H1 (cell line): Measurements from ENCODE around the gene ENO4. TPM values are rescaled to one million over a fixed set of nuclear protein-coding genes. Genes with fewer than 3 reads are reported as not detected.

ENCODE experiments used
- CTCF ChIA-PET: fragments of 300-600 bp; sonication (Branson Sonifier 250); formaldehyde crosslinking; loops from one replicate; lab custom pipeline; 2021; ENCODE audit not compliant: partially characterized antibody; lab: Charles Lee
- POLR2A ChIA-PET: fragments of 300-600 bp; sonication (Branson Sonifier 250); formaldehyde crosslinking; loops from one replicate; lab custom pipeline; 2021; ENCODE audit warnings: inconsistent platforms; ENCODE audit not compliant: partially characterized antibody; lab: Charles Lee
- DNase-seq, 2 experiments: peaks; one replicate each; pipeline versions ENCODE4 v3.0.0 to v3.0.0-alpha.2; 2010 to 2022; ENCODE audit warnings: low spot score in 2 of 2, low read depth in 1 of 2, mixed read lengths in 1 of 2
- FAIRE-seq: peaks from 2 replicates; lab custom pipeline; 2011; peaks lifted over from hg19 to GRCh38; lab: Jason Lieb, UNC
- H2AFZ ChIP-seq: 2 replicates; pipeline ENCODE4 v1.8.1; 2012; ENCODE audit warnings: low read length, inconsistent platforms
- H2AK5ac ChIP-seq: 2 replicates; pipeline ENCODE4 v1.6.1; 2013; ENCODE audit warnings: low read depth, low read length
- H2BK120ac ChIP-seq: replicated peaks from 2 replicates; pipeline ENCODE3; 2013; ENCODE audit warnings: low read depth, low read length, inconsistent platforms
- H2BK12ac ChIP-seq: 2 replicates; pipeline ENCODE4 v1.6.1; 2013; ENCODE audit warnings: low read depth, low read length
- H2BK15ac ChIP-seq: 2 replicates; pipeline ENCODE4 v1.6.1; 2013; ENCODE audit warnings: low read length
- H2BK20ac ChIP-seq: 2 replicates; pipeline ENCODE4 v1.6.1; 2013; ENCODE audit warnings: low read length
- H2BK5ac ChIP-seq: 2 replicates; pipeline ENCODE4 v1.6.1; 2013; ENCODE audit warnings: low read depth, low read length
- H3K14ac ChIP-seq: 2 replicates; pipeline ENCODE4 v1.6.1; 2013; ENCODE audit warnings: inconsistent platforms; ENCODE audit not compliant: insufficient read length
- H3K18ac ChIP-seq: 2 replicates; pipeline ENCODE4 v1.6.1; 2013; ENCODE audit warnings: low read length; ENCODE audit errors: extremely low read depth
- H3K23ac ChIP-seq: 2 replicates; pipeline ENCODE4 v1.6.1; 2013; ENCODE audit warnings: inconsistent platforms; ENCODE audit not compliant: insufficient read length
- H3K23me2 ChIP-seq: 2 replicates; pipeline ENCODE4 v1.6.1; 2013; ENCODE audit warnings: low read depth, low read length
- H3K27ac ChIP-seq: 2 replicates; pipeline ENCODE4 v1.6.1; 2011; ENCODE audit warnings: low read depth, low read length, inconsistent platforms
- H3K27me3 ChIP-seq, 4 experiments: replicated peaks in 1 of 4; 1 replicate in 1 of 4; 2 replicates in 3 of 4; pipeline versions ENCODE4 v1.6.1 to v1.8.1; 2011 to 2013; ENCODE audit warnings: low read length in 3 of 4, mild to moderate bottlenecking in 3 of 4, inconsistent platforms in 2 of 4, mixed read lengths in 2 of 4, moderate library complexity in 1 of 4; ENCODE audit not compliant: control insufficient read depth in 3 of 4, insufficient read depth in 3 of 4; ENCODE audit errors: extremely low read depth in 1 of 4
- H3K36me3 ChIP-seq, 4 experiments: 2 replicates each; pipeline versions ENCODE4 v1.6.1 to v1.8.1; 2011 to 2013; ENCODE audit warnings: mild to moderate bottlenecking in 4 of 4, low read length in 3 of 4, moderate library complexity in 2 of 4, control low read depth in 1 of 4, inconsistent platforms in 1 of 4; ENCODE audit not compliant: insufficient read depth in 4 of 4, control insufficient read depth in 2 of 4
- H3K4ac ChIP-seq: replicated peaks from 2 replicates; pipeline ENCODE3; 2013; ENCODE audit warnings: low read length, low read depth, mixed read lengths, inconsistent platforms; ENCODE audit not compliant: insufficient read length
- H3K4me1 ChIP-seq, 4 experiments: replicated peaks in 1 of 4; 1 replicate in 1 of 4; 2 replicates in 3 of 4; pipeline versions ENCODE4 v1.6.1 to v1.8.1; 2011 to 2013; ENCODE audit warnings: low read length in 3 of 4, inconsistent platforms in 2 of 4, mixed read lengths in 1 of 4; ENCODE audit not compliant: insufficient read depth in 4 of 4, control insufficient read depth in 3 of 4
- H3K4me2 ChIP-seq, 2 experiments: 2 replicates each; pipeline versions ENCODE4 v1.6.1 to v1.8.1; 2011 to 2013; ENCODE audit warnings: low read depth in 2 of 2, low read length in 2 of 2, control low read depth in 1 of 2, inconsistent platforms in 1 of 2, mild to moderate bottlenecking in 1 of 2; ENCODE audit not compliant: insufficient read depth in 1 of 2
- H3K4me3 ChIP-seq, 4 experiments: fragments of 200-600, 300-600 bp in 1 of 4; sonication (generic), shearing (Covaris generic), sonication (Bioruptor Twin) in 1 of 4; 2 replicates each; pipeline versions ENCODE4 v1.5.1 to v1.8.1; 2011 to 2016; ENCODE audit warnings: low read length in 4 of 4, low read depth in 3 of 4, control low read depth in 2 of 4, inconsistent platforms in 2 of 4, mild to moderate bottlenecking in 2 of 4, mixed read lengths in 1 of 4, moderate library complexity in 1 of 4; ENCODE audit not compliant: insufficient read depth in 2 of 4; ENCODE audit errors: extremely low read depth in 1 of 4
- H3K56ac ChIP-seq: replicated peaks from 2 replicates; pipeline ENCODE3; 2013; ENCODE audit warnings: low read depth, mild to moderate bottlenecking, mixed read lengths, low read length, inconsistent platforms; ENCODE audit not compliant: insufficient read length
- H3K79me1 ChIP-seq: 2 replicates; pipeline ENCODE4 v1.6.1; 2013; ENCODE audit warnings: low read depth, low read length, control low read depth
- H3K79me2 ChIP-seq, 2 experiments: 2 replicates each; pipeline versions ENCODE4 v1.6.1 to v1.8.1; 2012 to 2013; ENCODE audit warnings: low read length in 2 of 2, mild to moderate bottlenecking in 2 of 2, inconsistent platforms in 1 of 2; ENCODE audit not compliant: insufficient read depth in 2 of 2, control insufficient read depth in 1 of 2
- H3K9ac ChIP-seq, 4 experiments: replicated peaks in 1 of 4; 1 replicate in 1 of 4; 2 replicates in 3 of 4; pipeline versions ENCODE4 v1.6.1 to v1.8.1; 2011 to 2013; ENCODE audit warnings: low read depth in 3 of 4, low read length in 3 of 4, control low read depth in 2 of 4, mild to moderate bottlenecking in 2 of 4, moderate library complexity in 2 of 4, inconsistent platforms in 1 of 4; ENCODE audit errors: extremely low read depth in 1 of 4
- H3K9me3 ChIP-seq, 2 experiments: 2 replicates each; pipeline versions ENCODE4 v1.6.1 to v1.8.1; 2012 to 2013; ENCODE audit warnings: mild to moderate bottlenecking in 2 of 2, moderate library complexity in 2 of 2, control low read depth in 1 of 2, inconsistent platforms in 1 of 2, low read depth in 1 of 2, low read length in 1 of 2, mixed read lengths in 1 of 2; ENCODE audit not compliant: insufficient read depth in 2 of 2
- H4K20me1 ChIP-seq, 2 experiments: replicated peaks in 1 of 2; 2 replicates each; pipeline versions ENCODE3 to v1.8.1; 2011 to 2013; ENCODE audit warnings: inconsistent platforms in 2 of 2, low read length in 2 of 2, mild to moderate bottlenecking in 1 of 2; ENCODE audit not compliant: insufficient read depth in 2 of 2, control insufficient read depth in 1 of 2
- H4K5ac ChIP-seq: 2 replicates; pipeline ENCODE4 v1.6.1; 2013; ENCODE audit warnings: low read length, low read depth, mixed read lengths, inconsistent platforms; ENCODE audit not compliant: insufficient read length
- H4K8ac ChIP-seq: 2 replicates; pipeline ENCODE4 v1.8.0; 2013; ENCODE audit warnings: mild to moderate bottlenecking, moderate library complexity, low read length, inconsistent platforms; ENCODE audit not compliant: insufficient read depth; ENCODE audit errors: extremely low read depth
- H4K91ac ChIP-seq: replicated peaks from 2 replicates; pipeline ENCODE3; 2013; ENCODE audit warnings: low read length, mixed read lengths, inconsistent platforms; ENCODE audit not compliant: insufficient read length
- BCL11A ChIP-seq, 2 experiments: IDR thresholded peaks; one replicate each; pipeline ENCODE4 v1.6.1; 2011; ENCODE audit warnings: low read depth in 2 of 2, low read length in 2 of 2, mild to moderate bottlenecking in 2 of 2
- BRCA1 ChIP-seq: IDR thresholded peaks from 2 replicates; pipeline ENCODE4 v1.6.1; 2012; ENCODE audit warnings: low read depth, low read length, improper control_type of control experiment
- CEBPB ChIP-seq: IDR thresholded peaks from 2 replicates; pipeline ENCODE4 v1.6.1; 2012; ENCODE audit warnings: low read depth, low read length
- CHD1 ChIP-seq: IDR thresholded peaks from 2 replicates; pipeline ENCODE4 v1.6.1; 2012; ENCODE audit warnings: low read depth, low read length, improper control_type of control experiment
- FOSL1 ChIP-seq: IDR thresholded peaks from 2 replicates; pipeline ENCODE4 v1.6.1; 2011; ENCODE audit warnings: mild to moderate bottlenecking, low read depth, low read length, moderate library complexity; ENCODE audit not compliant: insufficient read depth
- JUND ChIP-seq: IDR thresholded peaks from 2 replicates; pipeline ENCODE4 v1.6.1; 2011; ENCODE audit warnings: mild to moderate bottlenecking, improper control_type of control experiment, low read length
- NANOG ChIP-seq: IDR thresholded peaks from 2 replicates; pipeline ENCODE4 v1.6.1; 2011; ENCODE audit warnings: low read length, low read depth, mild to moderate bottlenecking, inconsistent platforms; ENCODE audit not compliant: insufficient read depth, poor library complexity, severe bottlenecking
- NRF1 ChIP-seq: IDR thresholded peaks from 2 replicates; pipeline ENCODE4 v1.6.1; 2011; ENCODE audit warnings: mild to moderate bottlenecking, low read depth, low read length, improper control_type of control experiment
- PHF8 ChIP-seq: fragments of 200-600 bp; sonication (generic); conservative IDR thresholded peaks from 2 replicates; pipeline ENCODE4 v1.7.1; 2012; ENCODE audit warnings: low read depth, mild to moderate bottlenecking, inconsistent platforms, low read length, moderate library complexity
- POLR2AphosphoS5 ChIP-seq: IDR thresholded peaks from 2 replicates; pipeline ENCODE4 v1.6.1; 2011; ENCODE audit warnings: low read depth, low read length
- RBBP5 ChIP-seq: IDR thresholded peaks from 2 replicates; pipeline ENCODE4 v1.7.1; 2012; ENCODE audit warnings: low read depth, mild to moderate bottlenecking, inconsistent platforms, low read length, moderate library complexity, borderline replicate concordance
- SIRT6 ChIP-seq: IDR thresholded peaks from one replicate; pipeline ENCODE4 v1.7.1; 2012; ENCODE audit warnings: low read length, inconsistent platforms
- WGBS, 2 experiments: shearing (Covaris generic) in 1 of 2; methylation state at CpG; one replicate each; pipeline versions ENCODE4 v1.1.6 to v1.1.7; 2013 to 2015; ENCODE audit warnings: low lambda C conversion rate in 2 of 2, mixed read lengths in 2 of 2, inconsistent platforms in 1 of 2, low coverage in 1 of 2, missing lambda C conversion rate in 1 of 2; ENCODE audit not compliant: insufficient replicate concordance in 2 of 2, insufficient coverage in 1 of 2, insufficient read length in 1 of 2; ENCODE audit errors: extremely low coverage in 1 of 2, missing lambda C conversion rate in 1 of 2; 5-methylcytosine and 5-hydroxymethylcytosine counted together
- polyA plus RNA-seq, 7 experiments: library from polyadenylated mRNA; depleted of rRNA in 3 of 7; stranded (reverse) in 5 of 7; unstranded in 2 of 7; fragments of >200 nt in 5 of 7; fragments of 200-250 nt in 2 of 7; gene quantifications; 1 replicate in 5 of 7; 2 replicates in 1 of 7; 4 replicates in 1 of 7; pipeline versions ENCODE4 v1.2.1 to v1.2.3, GENCODE V29; 2011 to 2013; ENCODE audit warnings: missing spikeins in 2 of 7, mixed read lengths in 2 of 7
- total RNA-seq: library from RNA; stranded (reverse); fragmentation: NEBNext Ultra II Directional; extraction: Animal tissue kit (Norgen Biotek cat#: 25700); gene quantifications from 2 replicates; pipeline ENCODE4 v1.2.1, GENCODE V29; 2021
- TF ChIP-seq, protein P1 (sequence below): IDR thresholded peaks from 2 replicates; pipeline ENCODE4 v1.6.1; 2012; ENCODE audit warnings: inconsistent platforms

ENO4 gene
- total and polyA plus RNA-seq, 2 of the 8 experiments (the other 6 are each of a cell fraction or from before 2014, with no cell fraction given) = 0.77 TPM; not detected in 1

DNA sequence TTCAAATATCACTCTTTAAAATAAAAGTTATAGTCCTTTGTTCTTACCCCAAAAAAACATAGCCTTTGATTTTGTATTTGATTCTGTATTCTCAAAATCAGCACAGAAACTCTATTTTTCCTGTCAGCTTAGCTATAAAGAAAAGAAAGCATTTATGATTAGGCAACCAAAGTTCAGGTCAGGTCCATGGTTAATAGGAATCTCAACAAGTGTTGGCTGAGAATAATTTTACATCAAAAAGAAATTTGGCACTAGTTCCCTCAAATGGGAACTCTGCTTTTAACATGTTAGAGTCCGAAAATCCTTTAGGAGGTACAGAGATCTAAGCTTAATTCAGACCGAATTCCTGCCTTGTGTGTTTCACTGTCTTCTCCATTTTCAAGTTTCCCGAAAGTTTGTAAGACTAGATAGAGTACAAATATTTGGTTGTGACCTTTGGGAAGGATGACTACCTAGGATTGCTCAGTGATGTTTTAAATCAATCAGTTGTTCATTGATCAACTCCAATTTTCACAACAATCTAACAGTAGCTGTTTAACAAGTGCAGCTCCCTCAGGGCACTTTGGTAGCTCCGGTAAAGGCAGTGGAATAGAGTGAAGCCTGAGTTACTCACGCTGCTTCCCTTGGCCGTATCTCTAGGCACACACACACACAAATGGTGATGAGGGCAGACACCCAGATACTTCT lies 8.8 kb upstream of the ENO4 start:
- CTCF ChIA-PET = interaction anchor here (0.6 to 2.9 kb wide), 14 partner anchors 16 to 335 kb away, joined by 3 to 20 read pairs (median 3); no protein-coding TSS in a partner anchor
- TF ChIP-seq NRF1 = no peak
- no peak for TF ChIP-seq POLR2AphosphoS5
- TF ChIP-seq, protein P1, sequence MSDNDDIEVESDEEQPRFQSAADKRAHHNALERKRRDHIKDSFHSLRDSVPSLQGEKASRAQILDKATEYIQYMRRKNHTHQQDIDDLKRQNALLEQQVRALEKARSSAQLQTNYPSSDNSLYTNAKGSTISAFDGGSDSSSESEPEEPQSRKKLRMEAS = no peak
- TF ChIP-seq RBBP5 = no peak
- TF ChIP-seq BRCA1 = no peak
- TF ChIP-seq SIRT6 = no peak
- TF ChIP-seq CEBPB = no peak
- TF ChIP-seq BCL11A (IDR thresholded peaks at IDR 0.05; ENCODE audit: low read depth in 2 of 2, low read length in 2 of 2) = no peak
- TF ChIP-seq PHF8 = no peak
- TF ChIP-seq NANOG = no peak
- TF ChIP-seq CHD1 = no peak
- no peak for TF ChIP-seq FOSL1
- TF ChIP-seq JUND = no peak

More for the DNA sequence above, 8.8 kb upstream of the ENO4 start:
- no peaks in the 10 kb centered on the region for H4K20me1 ChIP-seq
- no peak overlapping the region for H2BK5ac ChIP-seq
- H2BK15ac ChIP-seq = no peak overlapping the region
- DNase-seq (no peak), FAIRE-seq (peak; percentile 42)
- POLR2A ChIA-PET = interaction anchor here (0.8 to 1.2 kb wide), 4 partner anchors 13 to 164 kb away, joined by 3 read pairs; partner anchors contain the start of gene SHTN1
- no peak overlapping the region for H3K27ac ChIP-seq
- H3K4me2 ChIP-seq = no peak overlapping the region
- no peaks in the 10 kb centered on the region for H3K79me1 ChIP-seq
- H3K9ac ChIP-seq = no peak overlapping the region; a peak in 1 of 7 replicates
- no peaks in the 10 kb centered on the region for H3K36me3 ChIP-seq
- 79% methylated on average over 6 of the region's 6 CpGs; no CpG with 5 or more reads in 1 of the 2 experiments for WGBS, 2 experiments
- H2BK120ac ChIP-seq = no peak overlapping the region
- no peak overlapping the region for H3K14ac ChIP-seq
- H3K18ac ChIP-seq = no peak overlapping the region
- H3K79me2 ChIP-seq = no peaks in the 10 kb centered on the region
- no peak overlapping the region for H4K8ac ChIP-seq
- H3K23me2 ChIP-seq = no peaks in the 10 kb centered on the region
- no peak overlapping the region for H2AFZ ChIP-seq
- H2AK5ac ChIP-seq = no peak overlapping the region
- H3K4me1 ChIP-seq = peaks cover 15 to 36% (median 22%) of the 10 kb centered on the region in 4 experiments; a peak in 6 of 7 replicates
- H4K5ac ChIP-seq = no peak overlapping the region
- no peak overlapping the region for H3K56ac ChIP-seq
- H4K91ac ChIP-seq = no peak overlapping the region
- H3K27me3 ChIP-seq = no peaks in the 10 kb centered on the region
- H2BK20ac ChIP-seq = no peak overlapping the region
- no peak overlapping the region for H3K4ac ChIP-seq
- no peak overlapping the region for H3K4me3 ChIP-seq
- no peak overlapping the region for H2BK12ac ChIP-seq
- H3K23ac ChIP-seq = no peak overlapping the region
- no peaks in the 10 kb centered on the region for H3K9me3 ChIP-seq
